Bone marrow (tissue), 2 donors: ENCODE results near the gene C1orf50.

Experiments used
- DNase-seq, 2 donors: peaks; one replicate each; lab custom pipeline; 2025; lab: John Stamatoyannopoulos, UW

The C1orf50 gene

GRCh38 chr1:42759114-42759513 lies 7.9 kb upstream of the C1orf50 start:
- DNase-seq = no peak

GRCh38 chr1:42761567-42761966 lies 5.5 kb upstream of the C1orf50 start:
- no peak for DNase-seq

DNA sequence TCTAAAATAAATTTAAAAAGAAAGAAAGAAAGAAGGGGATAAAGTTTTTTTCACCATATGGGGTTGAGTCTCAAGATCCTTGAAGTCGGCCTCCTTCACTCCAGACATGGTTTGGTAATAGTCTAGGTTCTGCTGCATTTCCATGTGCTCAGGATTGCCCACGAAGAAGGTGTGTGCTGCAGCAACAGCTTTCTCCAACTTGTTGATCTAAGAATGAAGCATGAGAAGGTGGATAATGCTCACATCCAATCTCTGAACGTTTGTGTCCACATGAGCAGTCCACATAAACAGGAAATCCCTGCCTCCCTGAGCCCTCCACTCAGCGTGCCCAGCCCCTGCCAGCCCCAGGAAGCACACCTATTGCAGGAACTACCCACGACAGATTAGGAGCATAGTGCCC lies 4.8 kb upstream of the C1orf50 start:
- DNase-seq = no peak

GRCh38 chr1:42765269-42765668 lies 1.8 kb upstream of the C1orf50 start:
- no peak for DNase-seq

DNA sequence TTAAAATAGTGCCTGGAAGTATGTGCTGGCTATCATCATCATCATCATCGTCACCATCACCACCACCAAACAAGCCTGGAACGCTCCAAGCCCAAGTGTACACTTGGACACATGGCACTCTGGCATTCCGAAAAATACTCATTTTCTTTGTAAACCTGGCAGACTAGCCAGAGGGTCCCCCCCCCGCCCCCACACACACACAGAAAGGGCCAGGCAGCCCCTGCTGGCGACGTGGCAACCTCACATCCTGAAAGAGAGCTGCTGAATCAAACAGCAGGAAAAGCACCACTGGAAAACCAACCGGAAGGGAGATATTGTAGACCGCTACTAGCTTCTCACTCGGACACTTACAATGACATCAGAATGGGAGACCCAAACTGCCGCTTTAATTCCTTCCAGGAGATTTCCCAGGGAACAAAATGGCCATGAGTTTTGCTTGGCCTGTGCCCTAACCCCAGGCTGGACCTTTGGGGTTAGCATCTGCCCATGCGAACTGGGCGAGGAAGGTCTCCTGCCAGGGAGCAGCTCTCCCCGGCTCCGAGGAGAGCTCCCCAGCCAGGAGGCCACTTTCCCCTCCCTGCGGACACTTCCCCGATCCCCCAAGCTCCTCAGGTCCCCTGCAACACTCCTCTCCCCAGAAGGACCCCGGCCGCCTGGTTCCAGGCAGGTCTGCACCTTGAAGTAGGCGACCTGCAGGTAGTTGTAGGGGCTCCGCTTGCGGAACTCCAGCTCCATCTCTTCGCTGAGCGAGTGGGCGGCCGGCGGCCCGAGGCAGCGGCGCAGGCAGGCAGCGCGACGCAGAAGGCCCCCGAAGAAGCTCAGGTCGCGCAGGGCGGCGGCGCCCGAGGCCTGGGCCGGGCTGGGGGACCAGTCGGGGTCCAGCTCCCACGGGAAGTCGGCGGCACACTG lies 963 bp upstream of the C1orf50 start:
- peak in 1 of 2 donors; percentile 51 for DNase-seq

DNA sequence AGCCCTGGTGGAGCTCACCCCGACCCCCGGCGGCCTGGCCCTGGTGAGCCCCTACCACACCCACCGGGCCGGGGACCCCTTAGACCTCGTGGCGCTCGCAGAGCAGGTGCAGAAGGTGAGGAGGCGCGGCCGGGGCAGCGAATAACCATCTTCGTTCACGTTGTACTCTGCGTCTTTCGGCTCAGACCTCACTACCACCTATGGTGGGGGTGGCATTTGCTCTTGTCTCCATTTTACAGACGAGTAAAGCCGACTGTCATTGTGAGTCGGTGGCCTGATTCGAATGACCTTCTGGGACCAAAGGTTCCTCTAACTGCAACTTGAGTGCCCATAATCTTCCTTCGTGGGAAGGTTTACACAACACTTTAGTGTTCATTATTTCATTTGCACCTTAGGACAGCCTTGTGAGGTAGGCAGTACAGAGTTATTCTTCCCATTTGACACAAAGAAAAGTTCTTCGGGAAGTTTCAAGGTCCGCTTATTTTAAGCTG lies 506 bp downstream of the C1orf50 start:
- DNase-seq = no peak

GRCh38 chr1:42768172-42768571 lies 1.1 kb downstream of the C1orf50 start:
- no peak for DNase-seq

DNA sequence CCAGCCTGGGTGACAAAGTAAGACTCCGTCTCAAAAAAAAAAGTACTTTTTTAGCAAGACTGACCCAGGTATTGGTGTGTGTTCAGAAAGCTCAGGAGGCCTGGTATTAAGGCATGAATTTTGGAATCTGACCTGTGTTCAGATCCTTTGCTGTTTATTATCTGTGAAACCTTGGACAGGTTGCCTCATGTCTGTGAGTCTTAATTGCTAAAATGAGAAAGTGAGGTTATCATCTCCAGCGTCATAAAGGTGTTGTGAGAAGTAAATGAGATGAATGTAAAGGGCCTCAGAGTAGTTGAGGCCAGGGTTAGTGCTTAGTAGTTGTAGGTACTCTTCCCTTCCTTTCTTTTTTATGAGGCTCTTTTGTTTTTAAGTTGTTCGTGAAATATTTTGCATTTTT lies 2.8 kb downstream of the C1orf50 start:
- DNase-seq = no peak

- DNase-seq = no peak
These were observed 6.4 kb downstream of the C1orf50 start for GRCh38 chr1:42773420-42773819.

GRCh38 chr1:42774928-42775526 lies 8.0 kb downstream of the C1orf50 start:
- no peak for DNase-seq

- DNase-seq = no peak
These were observed 9.5 kb downstream of the C1orf50 start for GRCh38 chr1:42776502-42776901.

- DNase-seq = peak in 1 of 2 donors; percentile 6
These were observed 10.8 kb downstream of the C1orf50 start for GRCh38 chr1:42777852-42778251.

DNA sequence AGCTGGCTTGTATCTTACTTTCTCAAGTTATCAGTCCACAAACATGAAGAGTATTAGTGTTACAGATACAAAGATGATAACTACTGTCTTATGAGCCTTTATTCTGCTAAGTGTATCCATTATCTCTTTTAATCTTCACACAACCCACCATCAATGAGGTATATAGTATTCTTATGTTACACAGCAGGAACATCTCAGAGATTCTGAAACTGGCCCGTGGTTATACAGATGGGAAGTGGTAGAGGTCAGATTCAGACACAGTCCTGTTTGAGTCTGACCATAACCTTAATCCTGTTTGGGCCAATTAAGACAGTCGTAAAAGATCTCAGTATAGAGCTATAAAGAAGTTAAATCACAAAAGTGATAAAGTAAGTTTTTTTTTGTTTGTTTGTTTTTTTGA lies 12.7 kb downstream of the C1orf50 start:
- DNase-seq = no peak

DNA sequence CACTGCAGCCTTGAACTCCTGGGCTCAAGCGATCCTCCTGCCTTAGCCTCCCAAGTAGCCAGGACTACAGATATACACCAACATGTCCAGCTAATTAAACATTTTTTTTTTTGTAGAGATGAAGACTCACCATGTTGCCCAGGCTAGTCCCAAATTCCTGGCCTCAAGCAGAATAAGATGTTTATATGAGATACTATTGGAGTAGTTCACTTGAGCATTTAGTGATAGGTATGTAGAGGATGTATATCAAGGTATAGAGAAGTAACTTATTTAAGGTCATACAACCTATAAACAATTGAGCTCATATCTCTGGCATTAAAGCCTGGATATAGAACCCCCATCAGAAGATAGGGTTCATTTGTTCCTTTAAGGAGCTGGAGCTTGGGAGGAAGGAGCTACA lies 13.1 kb downstream of the C1orf50 start:
- DNase-seq = no peak

DNA sequence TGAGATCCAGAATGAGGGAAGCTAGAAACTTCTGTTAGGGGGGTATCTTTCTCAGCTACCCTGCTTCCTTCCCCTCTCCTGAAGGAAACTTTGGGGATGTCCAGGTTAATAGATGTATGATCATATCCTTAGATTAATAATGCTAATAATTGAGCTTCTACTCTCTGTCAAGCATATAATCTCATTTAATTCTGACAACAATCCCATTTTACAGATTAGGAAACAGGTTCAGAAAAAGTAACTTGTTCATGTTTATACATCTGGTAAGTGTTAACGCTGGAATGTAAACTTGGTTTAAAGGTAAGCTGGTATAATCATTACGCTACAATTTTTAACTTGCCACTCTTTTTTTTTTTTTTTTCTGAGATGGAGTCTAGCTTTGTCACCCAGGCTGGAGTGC lies 16.0 kb downstream of the C1orf50 start:
- DNase-seq = no peak

DNA sequence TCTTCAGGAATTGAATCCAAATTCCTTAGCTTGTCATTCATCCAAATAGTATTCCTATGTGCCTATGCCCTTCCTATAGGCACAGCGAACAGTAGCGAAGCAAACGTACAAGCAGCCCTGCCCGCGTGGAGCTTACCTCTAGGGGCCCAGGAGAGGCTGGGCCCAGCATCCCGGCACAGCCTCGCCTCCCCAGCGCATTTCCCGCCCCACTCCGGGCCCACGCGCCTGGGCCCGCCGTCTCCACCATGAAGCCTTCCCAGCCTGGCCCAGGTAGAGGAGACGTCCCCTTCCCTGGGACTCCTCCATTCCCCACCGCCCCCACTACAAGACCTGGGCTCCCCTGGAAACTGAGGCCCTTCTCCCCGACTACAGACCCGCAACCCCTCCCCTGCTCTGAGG lies 17.5 kb downstream of the C1orf50 start:
- DNase-seq = no peak

GRCh38 chr1:42784946-42785693 lies 18.1 kb downstream of the C1orf50 start, which contains the start of gene TMEM269:
Gene TMEM269 (plus strand): TSS chr1:42784991. CDS start chr1:42789894, 4,903 bp downstream.
- peak in 1 of 2 donors; percentile 64 for DNase-seq

GRCh38 chr1:42786097-42786496 lies 19.0 kb downstream of the C1orf50 start:
- DNase-seq = no peak

- DNase-seq = no peak
These were observed 21.0 kb downstream of the C1orf50 start for GRCh38 chr1:42788021-42788420.

DNA sequence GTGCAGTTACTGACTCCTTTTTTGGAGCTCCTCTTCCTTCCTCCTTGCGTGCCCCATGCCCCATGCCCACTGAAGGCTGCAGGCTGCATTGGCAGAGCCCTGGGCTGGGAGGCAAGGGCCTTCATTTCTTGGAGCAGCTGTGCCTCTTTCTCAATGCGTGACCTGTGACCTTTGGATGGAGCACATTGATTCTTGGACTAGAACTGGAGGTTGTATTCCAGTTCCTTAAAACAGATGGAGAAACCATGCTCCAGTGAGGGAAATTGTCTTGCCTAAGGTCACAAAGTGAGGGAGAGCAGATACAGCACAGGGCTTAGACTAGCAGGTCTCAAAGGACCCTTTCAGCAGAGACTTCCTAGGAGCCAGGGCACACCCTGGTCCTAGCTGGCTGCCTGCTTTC lies 26.8 kb downstream of the C1orf50 start:
- DNase-seq = no peak

- no peak for DNase-seq
These were observed 30.4 kb downstream of the C1orf50 start for GRCh38 chr1:42797414-42797813.

DNA sequence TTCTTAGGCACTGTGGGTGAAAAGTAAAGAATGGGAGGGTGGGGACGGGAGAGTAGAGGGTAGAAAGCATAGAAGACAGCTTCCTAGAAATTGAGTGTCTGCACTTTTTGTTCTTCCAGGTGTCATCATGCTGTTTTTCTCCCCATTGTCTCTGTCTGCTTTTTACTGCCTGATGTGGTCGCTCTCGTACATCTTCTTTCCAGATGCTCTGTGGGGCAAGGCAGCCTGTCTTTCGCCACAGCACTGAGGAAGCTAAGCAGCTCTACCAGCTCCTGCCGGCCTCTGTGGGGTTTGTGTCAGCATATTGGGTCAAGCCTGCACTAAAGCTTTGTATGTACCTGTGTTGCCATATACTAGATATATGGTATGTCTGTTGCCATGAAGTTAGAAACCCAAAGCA lies 30.9 kb downstream of the C1orf50 start:
- DNase-seq = no peak
